Sigmoid colon (tissue), 4 donors: Measurements from ENCODE around the gene KIF5C.

Experiments
- EP300 ChIP-seq, 4 donors: sonication (generic); formaldehyde crosslinking; IDR thresholded peaks; one replicate each; pipeline ENCODE4 v1.6.1; 2017; ENCODE audit warnings: antibody characterized with exemption in 4 of 4
- POLR2A ChIP-seq, 2 donors: fragments of 450-650 bp; IDR thresholded peaks; one replicate each; pipeline ENCODE4 v1.6.1; 2016; ENCODE audit warnings: antibody characterized with exemption in 2 of 2, mild to moderate bottlenecking in 2 of 2, moderate library complexity in 2 of 2
- TF ChIP-seq, protein P1 (sequence below), 4 experiments: fragments of 450-650 bp in 3 of 4; fragments of 200-600 bp in 1 of 4; IDR thresholded peaks; one replicate each; pipeline ENCODE4 v1.5.1; 2016 to 2019; ENCODE audit warnings: antibody characterized with exemption in 4 of 4, mild to moderate bottlenecking in 3 of 4, moderate library complexity in 2 of 4

DNA sequence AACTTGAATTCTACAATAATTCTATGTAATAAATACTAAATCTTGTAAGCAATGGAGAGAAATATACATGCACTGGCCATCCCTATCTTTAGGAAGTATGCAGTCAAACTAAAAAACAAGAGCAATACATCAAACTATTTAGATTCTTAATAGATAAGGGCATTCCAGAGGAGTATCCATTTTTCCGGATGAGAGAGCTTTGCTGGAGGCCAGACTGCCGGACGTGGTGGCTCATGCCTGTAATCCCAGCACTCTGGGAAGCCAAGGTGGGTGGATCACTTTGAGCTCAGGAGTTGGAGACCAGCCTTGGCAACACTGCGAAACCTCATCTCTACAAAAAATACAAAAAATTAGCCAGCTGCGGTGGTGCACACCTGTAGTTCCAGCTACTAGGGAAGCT lies 60.8 kb downstream of the KIF5C start:
- TF ChIP-seq, protein P1, sequence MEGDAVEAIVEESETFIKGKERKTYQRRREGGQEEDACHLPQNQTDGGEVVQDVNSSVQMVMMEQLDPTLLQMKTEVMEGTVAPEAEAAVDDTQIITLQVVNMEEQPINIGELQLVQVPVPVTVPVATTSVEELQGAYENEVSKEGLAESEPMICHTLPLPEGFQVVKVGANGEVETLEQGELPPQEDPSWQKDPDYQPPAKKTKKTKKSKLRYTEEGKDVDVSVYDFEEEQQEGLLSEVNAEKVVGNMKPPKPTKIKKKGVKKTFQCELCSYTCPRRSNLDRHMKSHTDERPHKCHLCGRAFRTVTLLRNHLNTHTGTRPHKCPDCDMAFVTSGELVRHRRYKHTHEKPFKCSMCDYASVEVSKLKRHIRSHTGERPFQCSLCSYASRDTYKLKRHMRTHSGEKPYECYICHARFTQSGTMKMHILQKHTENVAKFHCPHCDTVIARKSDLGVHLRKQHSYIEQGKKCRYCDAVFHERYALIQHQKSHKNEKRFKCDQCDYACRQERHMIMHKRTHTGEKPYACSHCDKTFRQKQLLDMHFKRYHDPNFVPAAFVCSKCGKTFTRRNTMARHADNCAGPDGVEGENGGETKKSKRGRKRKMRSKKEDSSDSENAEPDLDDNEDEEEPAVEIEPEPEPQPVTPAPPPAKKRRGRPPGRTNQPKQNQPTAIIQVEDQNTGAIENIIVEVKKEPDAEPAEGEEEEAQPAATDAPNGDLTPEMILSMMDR (IDR thresholded peaks at IDR 0.05), result no peak
- TF ChIP-seq POLR2A (IDR thresholded peaks at IDR 0.05), result no peak
- TF ChIP-seq EP300 (IDR thresholded peaks at IDR 0.05), result no peak
